ENCODE results near the gene CEP152.

The CEP152 gene

GRCh38 chr15:48733615-48734014, 77.3 kb downstream of the CEP152 start:
- DNase-seq (ENCODE audit: low read depth in 1 of 2, low spot score in 1 of 2): no peak
- no peaks in the 10 kb centered on the region for H3K27me3 ChIP-seq (ENCODE audit: insufficient read depth, poor library complexity, severe bottlenecking)
- no peak overlapping the region for H3K4me3 ChIP-seq (replicated peaks; ENCODE audit: insufficient read depth, low read length)
- TF ChIP-seq REST (IDR thresholded peaks at IDR 0.05; ENCODE audit: insufficient replicate concordance, low read depth) (no peak), GABPA (IDR thresholded peaks at IDR 0.05; ENCODE audit: low read depth) (no peak), CTCF (IDR thresholded peaks at IDR 0.05; ENCODE audit: insufficient read depth, low read length) (no peak), POLR2AphosphoS5 (IDR thresholded peaks at IDR 0.05; ENCODE audit: low read depth) (no peak), SPI1 (IDR thresholded peaks at IDR 0.05; ENCODE audit: borderline replicate concordance, low read depth) (no peak)
- no peak overlapping the region for H3K27ac ChIP-seq (replicated peaks)

GRCh38 chr15:48730506-48730905, 80.4 kb downstream of the CEP152 start:
- Histone ChIP-seq H3K27me3 (ENCODE audit: insufficient read depth, poor library complexity, severe bottlenecking) (no peaks in the 10 kb centered on the region), H3K27ac (replicated peaks) (no peak overlapping the region), H3K4me3 (replicated peaks; ENCODE audit: insufficient read depth, low read length) (no peak overlapping the region)
- TF ChIP-seq REST (IDR thresholded peaks at IDR 0.05; ENCODE audit: insufficient replicate concordance, low read depth) (no peak), POLR2AphosphoS5 (IDR thresholded peaks at IDR 0.05; ENCODE audit: low read depth) (no peak), GABPA (IDR thresholded peaks at IDR 0.05; ENCODE audit: low read depth) (no peak), SPI1 (IDR thresholded peaks at IDR 0.05; ENCODE audit: borderline replicate concordance, low read depth) (no peak), CTCF (IDR thresholded peaks at IDR 0.05; ENCODE audit: insufficient read depth, low read length) (no peak)
- no peak for DNase-seq (ENCODE audit: low read depth in 1 of 2, low spot score in 1 of 2)

- DNase-seq (ENCODE audit: low read depth in 1 of 2, low spot score in 1 of 2): no peak
- Histone ChIP-seq H3K27me3 (ENCODE audit: insufficient read depth, poor library complexity, severe bottlenecking) (no peaks in the 10 kb centered on the region), H3K27ac (replicated peaks) (no peak overlapping the region), H3K4me3 (replicated peaks; ENCODE audit: insufficient read depth, low read length) (no peak overlapping the region)
- TF ChIP-seq REST (IDR thresholded peaks at IDR 0.05; ENCODE audit: insufficient replicate concordance, low read depth): no peak
- TF ChIP-seq POLR2AphosphoS5 (IDR thresholded peaks at IDR 0.05; ENCODE audit: low read depth): no peak
- TF ChIP-seq CTCF (IDR thresholded peaks at IDR 0.05; ENCODE audit: insufficient read depth, low read length): no peak
- no peak for TF ChIP-seq GABPA (IDR thresholded peaks at IDR 0.05; ENCODE audit: low read depth)
- no peak for TF ChIP-seq SPI1 (IDR thresholded peaks at IDR 0.05; ENCODE audit: borderline replicate concordance, low read depth)
Observed at GRCh38 chr15:48723969-48724368, 86.9 kb downstream of the CEP152 start.
